Stimulated activated CD4-positive, alpha-beta T cell treated with anti-CD3 and anti-CD28 coated beads, TNF-alpha, amount 100 ng/mL, for 1 hour (primary cell): Measurements from ENCODE around the gene AKT1.

Experiments used
- DNase-seq, 3 donors: peaks; one replicate each; pipeline ENCODE4 v3.0.0-alpha.2; 2020; ENCODE audit warnings: low read depth in 3 of 3, low spot score in 1 of 3

The AKT1 gene

DNA sequence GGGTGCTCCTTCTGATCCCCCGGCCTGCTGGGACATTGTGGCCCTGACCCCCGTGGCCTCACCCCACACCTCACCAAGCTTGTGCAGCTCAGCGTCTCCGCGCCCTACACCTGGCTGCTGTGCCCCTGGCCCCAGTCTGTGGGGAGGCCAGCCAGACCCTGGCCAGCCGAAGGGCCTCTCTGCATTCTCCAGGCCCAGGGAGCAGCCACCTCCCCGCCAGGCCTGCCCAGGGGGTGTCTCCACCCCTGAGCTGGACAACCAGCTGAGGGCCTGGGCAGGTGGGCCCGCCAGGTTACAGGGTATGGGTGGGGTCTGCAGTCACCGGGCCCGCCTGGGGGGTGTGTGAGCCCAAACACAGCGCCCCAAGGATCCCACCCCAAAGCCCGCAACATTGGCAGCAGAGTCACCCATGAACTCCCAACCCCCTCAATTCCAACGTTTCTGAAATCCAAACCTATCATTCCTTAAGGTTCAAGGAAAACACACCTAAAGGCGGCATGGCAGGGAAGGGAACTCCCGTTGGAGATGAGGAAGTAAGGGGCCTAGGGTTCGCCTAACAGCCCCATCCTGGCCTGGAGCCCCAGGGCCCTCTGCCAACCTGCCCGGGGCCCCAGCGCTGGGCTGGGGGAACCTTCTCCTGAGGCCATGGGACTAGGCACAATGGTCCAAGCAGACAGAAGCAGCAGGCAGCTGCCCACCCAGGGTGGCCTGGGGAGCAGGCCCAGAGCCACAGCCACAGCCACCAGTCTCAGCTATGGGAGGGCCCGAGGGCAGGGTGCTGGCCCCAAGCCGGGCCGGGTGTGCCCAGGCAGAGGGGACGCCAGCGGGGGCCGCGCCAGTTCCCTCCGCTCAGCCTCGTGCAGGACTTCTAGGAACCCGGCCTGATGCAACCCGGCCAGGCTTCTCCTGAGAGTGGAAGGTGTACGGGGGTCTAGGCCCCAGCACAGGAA is 8.5 kb downstream of the AKT1 start:
- no peak for DNase-seq

DNA sequence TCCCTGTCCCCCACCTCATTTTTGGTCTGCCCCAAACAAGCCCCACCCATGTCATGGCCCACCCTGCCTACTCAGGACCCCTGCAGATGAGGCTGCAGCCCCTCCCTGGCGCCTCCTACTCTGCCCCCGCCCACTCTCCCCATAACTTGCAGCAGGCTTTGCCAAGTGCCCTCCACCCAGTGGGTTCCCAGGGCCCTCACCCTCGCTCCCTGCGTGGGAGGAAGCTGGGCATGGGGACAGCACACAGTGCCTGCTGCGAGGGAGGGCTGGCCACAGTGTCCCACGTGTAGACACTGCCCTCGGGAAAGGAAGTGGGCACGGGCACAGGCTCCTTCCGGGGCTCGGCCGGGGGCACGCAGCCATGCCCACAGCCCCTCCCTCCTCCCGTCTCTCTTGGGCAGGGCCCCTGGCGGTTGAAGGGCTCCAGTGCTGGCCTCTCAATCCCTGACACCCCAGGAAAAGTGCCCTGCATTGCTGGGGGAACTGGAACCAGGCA is 9.4 kb downstream of the AKT1 start:
- no peak for DNase-seq

DNA sequence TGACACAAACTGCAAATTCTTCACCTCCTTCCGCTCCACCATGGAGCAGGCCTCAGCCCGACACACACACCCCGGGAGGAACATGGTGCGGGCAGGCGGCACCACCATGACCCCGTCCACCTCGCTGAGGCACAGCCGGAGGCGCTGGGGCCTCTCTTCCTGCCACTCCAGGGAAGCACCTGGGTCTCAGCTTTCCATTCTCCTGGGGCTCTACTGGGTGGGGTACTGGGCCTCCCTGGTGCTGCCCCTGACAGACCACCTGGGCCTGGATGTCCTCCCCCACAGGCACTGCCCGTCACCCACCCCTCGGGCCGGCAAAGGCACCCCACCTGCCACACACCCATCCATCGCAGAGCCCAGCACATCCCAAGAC is 9.9 kb downstream of the AKT1 start:
- DNase-seq = no peak

DNA sequence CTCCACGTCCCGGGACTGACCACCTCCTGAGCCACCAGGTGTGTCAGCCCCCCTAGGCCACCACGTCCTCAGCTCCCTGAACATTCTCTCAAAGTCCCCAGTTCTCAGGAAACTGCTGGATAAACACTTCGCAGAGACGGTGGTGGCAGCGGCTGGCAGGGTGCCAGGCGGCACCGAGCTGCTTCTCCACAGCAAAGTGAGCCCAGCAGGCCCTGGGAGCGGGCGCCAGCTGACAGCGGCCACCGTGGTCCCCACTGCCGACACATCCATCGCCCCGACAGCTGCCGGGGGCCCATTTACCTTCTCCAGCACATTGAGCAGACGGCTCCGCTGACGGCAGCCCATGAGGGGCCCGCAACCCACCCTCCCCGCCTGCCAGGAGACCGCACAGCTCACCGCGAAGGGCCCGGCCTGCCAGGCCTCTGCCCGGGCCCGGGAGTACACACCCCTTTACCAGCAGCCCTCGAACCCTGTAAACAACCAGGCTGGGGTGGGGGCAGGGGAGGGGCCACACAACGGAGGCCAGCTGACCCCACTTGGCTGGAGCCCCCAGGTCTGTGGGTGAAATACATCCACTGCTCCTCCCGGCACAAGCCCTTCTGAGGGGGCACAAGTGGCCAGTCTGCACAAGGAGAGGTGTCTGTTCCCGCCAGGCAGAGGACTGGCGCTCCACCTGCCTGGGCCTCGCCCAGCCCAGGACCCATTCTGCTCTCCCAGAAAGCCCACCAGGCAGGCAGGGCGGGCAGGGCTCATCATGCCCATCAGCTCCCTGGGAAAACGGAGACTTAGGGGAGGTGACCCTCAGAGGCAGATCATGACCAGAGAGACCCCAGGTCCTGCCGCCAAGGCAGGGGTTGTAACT is 10.5 kb downstream of the AKT1 start:
- DNase-seq = no peak

- no peak for DNase-seq
Observed at GRCh38 chr14:104784218-104784568, 11.4 kb downstream of the AKT1 start.

DNA sequence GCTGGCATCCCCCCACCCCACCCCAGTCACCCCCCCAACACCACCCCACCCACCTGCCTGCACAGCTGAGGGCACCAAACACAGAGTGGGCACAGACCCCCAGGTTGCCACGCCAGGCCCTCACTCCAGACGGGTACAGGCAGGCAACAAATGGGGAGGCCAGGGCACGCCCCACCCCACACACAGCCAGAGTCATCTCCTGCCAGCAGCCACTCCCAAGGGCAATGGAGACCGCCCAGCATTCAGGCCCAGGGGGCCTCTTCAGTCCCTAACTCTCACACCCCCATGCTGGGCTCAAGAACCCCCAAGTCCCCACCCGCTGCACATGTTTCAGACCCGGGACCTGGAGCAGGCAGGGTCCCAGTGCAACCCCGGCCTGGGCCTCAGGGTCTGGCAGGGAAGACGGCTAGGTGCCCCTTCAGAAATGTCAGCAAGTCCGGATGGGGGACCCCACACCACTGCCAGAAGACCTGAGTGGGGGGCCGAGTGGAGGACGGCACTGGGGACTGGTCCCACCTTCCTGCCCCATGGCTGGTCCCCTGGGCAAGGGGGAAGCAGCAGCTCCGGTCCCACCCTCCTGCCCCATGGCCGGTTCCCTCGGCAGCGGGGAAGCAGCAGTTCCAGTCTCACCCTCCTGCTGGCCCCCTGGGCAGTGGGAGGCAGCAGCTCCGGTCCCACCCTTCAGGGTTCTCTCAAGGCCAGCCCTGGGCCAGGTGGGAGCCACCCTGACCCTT is 11.9 kb downstream of the AKT1 start:
- no peak for DNase-seq

DNA sequence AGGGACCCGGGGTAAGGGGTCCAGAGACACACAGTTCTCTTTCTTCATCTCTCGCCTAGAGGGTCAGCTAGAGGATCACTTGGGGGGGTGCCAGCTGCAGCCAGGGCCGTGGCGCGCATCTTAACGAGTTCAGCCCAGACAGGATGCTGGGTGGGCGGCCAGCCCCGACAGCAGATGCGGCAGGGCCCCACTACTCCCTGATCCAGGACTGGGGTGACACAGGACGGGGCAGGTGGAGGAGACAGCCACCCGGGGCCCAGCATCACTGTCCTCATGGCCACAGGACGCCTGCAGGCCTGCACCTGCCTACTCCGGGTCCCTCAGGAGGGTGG is 12.8 kb downstream of the AKT1 start:
- no peak for DNase-seq

- no peak for DNase-seq
Observed at GRCh38 chr14:104782086-104782807, 13.3 kb downstream of the AKT1 start.

DNA sequence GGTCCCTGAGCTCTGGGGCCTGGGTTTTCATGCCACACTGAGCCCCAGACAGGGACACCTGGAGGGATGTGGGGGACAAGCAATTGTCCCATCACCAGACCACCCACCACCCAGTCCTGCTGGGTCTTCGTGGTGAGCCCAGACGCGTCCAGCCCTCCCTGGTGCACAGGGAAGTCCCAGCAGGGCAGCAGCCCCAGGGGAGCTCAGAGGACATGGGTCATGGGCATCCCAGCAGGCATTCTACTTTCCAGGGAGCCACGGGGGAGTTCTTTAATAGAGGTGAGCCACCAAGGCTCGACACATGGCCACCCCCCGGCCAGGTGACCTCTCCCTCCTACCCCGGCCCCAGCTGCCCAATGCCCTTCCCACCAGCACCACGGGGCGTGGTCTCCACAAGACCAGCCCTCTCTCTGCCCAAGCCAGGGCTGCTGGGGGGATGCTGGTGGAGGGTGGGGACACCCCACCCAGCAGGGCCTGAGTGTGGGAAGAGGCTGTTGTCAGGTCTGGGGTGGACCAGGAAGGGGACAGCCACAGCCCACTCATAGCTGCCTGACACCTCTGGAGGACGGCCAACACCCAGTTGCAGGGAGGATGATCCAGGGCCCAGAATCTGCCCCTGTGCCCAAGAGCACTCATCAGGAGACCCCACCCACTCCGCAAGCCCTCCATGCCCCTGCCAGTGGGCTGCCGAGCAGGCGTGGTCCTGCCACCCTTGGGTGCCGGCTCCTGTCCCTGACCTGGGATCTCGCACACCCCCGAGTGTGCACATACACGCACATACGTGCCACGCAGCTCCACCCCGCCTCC is 14.1 kb downstream of the AKT1 start:
- DNase-seq = no peak

GRCh38 chr14:104780513-104781030 is 15.0 kb downstream of the AKT1 start:
- DNase-seq = no peak

GRCh38 chr14:104779776-104780512 is 15.6 kb downstream of the AKT1 start:
- no peak for DNase-seq

DNA sequence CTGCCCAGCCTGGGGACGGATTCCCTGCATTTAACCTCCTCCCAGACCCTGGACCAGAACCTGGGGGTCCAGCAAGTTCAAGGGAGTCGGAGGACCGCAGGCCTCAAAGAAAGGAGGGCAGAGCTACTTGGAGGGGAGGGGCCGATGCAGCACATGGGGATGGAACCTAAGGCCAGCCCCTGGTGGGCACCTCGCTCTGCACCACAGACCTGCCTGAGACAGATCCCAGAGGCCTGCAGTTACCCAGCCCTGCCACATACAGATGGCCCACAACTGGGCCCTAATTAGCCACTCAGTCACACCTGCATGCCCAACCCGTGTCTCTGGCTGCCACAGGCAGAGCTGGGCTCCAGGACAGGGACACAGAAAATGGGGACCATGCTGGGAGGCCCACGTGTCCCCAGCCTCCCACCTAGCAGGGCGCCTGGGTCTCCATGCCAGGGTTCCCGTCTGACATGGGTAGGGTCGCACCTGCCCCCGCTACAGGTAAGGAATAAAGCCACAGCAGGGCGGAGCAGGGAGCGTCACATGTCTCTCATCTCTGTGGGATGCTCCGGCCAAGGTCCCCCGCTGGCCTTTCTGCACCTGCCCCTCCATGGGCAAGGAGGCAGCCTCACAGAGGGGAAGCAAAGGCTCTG is 16.7 kb downstream of the AKT1 start:
- DNase-seq = no peak

- no peak for DNase-seq
Observed at GRCh38 chr14:104777808-104778249, 17.7 kb downstream of the AKT1 start.

GRCh38 chr14:104776961-104777807 is 18.4 kb downstream of the AKT1 start:
- DNase-seq = no peak

GRCh38 chr14:104776481-104776880 is 19.1 kb downstream of the AKT1 start:
- DNase-seq = no peak

- DNase-seq = no peak
Observed at GRCh38 chr14:104775073-104775489, 20.5 kb downstream of the AKT1 start.

DNA sequence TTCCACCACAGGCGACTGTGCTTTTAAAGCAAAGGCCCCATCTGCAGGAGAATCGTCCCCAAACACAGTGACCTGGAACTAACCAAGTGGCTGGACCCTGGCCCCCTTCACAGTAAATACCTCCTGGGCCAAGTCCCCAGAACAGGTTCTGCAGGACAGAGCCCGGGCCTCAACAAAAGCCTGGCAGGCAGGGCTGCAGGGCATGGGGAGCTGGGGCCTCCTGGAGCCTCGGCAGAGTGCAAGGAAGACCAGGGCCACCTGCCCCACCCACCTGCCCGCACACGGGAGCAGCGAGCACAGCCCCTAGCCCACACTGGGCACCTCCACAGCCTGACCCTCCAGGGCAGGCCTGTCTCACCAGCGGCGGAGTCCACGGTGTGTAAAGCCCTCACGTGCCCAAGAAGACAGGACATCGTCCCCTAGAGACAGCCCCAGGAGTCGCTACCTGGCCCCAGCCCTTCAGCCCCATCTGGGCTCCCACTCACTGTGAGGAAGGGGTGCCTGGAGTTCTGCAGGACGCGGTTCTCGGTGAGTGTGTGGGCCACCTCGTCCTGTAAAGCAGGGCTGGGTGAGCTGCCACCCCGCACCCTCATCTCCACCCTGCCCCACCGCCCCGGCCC is 21.0 kb downstream of the AKT1 start:
- no peak for DNase-seq
